ENCODE data around the gene TK2. TPM values are rescaled to one million over a fixed set of nuclear protein-coding genes. Genes with fewer than 3 reads are reported as not detected.

TK2 gene
- polyA plus RNA-seq, 3 donors, result 29.8 to 38.9 (median 32.4) TPM

- no peak for DNase-seq
- no peaks in the 10 kb centered on the region for H3K36me3 ChIP-seq (replicated peaks in 1 of 2; ENCODE audit: control insufficient read depth in 1 of 2, insufficient read depth in 2 of 2, low read length in 2 of 2)
- no peaks in the 10 kb centered on the region for H3K9me3 ChIP-seq (replicated peaks in 1 of 2; ENCODE audit: control insufficient read depth in 1 of 2, insufficient read depth in 1 of 2, low read length in 2 of 2)
- Mint-ChIP-seq H3K4me1 (peaks cover 55% of the 10 kb centered on the region), H3K27ac (peak overlapping the region in 2 of 7 donors; percentile 11 to 43), H3K27me3 (ENCODE audit: low read depth in 3 of 3) (peaks cover 2 to 10% (median 6%) of the 10 kb centered on the region in 3 donors), H3K9me3 (peaks cover 0 to 2% (median 0%) of the 10 kb centered on the region in 7 donors), H3K4me3 (no peak overlapping the region), H3K36me3 (peaks cover 23 to 36% of the 10 kb centered on the region in 2 donors)
- H3K4me2 ChIP-seq (replicated peaks; ENCODE audit: extremely low read depth, low read length, poor library complexity, severe bottlenecking), result no peak overlapping the region
- H3K79me2 ChIP-seq (ENCODE audit: insufficient read depth, low read length), result no peaks in the 10 kb centered on the region
- TF ChIP-seq, protein P1, sequence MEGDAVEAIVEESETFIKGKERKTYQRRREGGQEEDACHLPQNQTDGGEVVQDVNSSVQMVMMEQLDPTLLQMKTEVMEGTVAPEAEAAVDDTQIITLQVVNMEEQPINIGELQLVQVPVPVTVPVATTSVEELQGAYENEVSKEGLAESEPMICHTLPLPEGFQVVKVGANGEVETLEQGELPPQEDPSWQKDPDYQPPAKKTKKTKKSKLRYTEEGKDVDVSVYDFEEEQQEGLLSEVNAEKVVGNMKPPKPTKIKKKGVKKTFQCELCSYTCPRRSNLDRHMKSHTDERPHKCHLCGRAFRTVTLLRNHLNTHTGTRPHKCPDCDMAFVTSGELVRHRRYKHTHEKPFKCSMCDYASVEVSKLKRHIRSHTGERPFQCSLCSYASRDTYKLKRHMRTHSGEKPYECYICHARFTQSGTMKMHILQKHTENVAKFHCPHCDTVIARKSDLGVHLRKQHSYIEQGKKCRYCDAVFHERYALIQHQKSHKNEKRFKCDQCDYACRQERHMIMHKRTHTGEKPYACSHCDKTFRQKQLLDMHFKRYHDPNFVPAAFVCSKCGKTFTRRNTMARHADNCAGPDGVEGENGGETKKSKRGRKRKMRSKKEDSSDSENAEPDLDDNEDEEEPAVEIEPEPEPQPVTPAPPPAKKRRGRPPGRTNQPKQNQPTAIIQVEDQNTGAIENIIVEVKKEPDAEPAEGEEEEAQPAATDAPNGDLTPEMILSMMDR (IDR thresholded peaks at IDR 0.05), result no peak
- H3K27ac ChIP-seq (ENCODE audit: low read depth in 1 of 2, low read length in 2 of 2), result no peak overlapping the region
- intact Hi-C loops (cut with micrococcal nuclease), result loop anchor here in 1 of 2 donors (10.0 kb wide), 1 partner anchor 65 kb away; the partner anchor contains the start of genes CKLF and TK2
- no peak overlapping the region for H3K4me3 ChIP-seq (replicated peaks in 1 of 3; ENCODE audit: low read depth in 2 of 3, low read length in 3 of 3)
- no peaks in the 10 kb centered on the region for H4K20me1 ChIP-seq (ENCODE audit: insufficient read depth, low read length)
- H3K4me1 ChIP-seq (ENCODE audit: control insufficient read depth in 1 of 2, insufficient read depth in 2 of 2, low read length in 2 of 2), result peaks cover 46 to 48% of the 10 kb centered on the region in 2 donors
- no peak overlapping the region for H2AFZ ChIP-seq (ENCODE audit: insufficient read depth, low read depth, low read length, poor library complexity, severe bottlenecking)
- H3K27me3 ChIP-seq (ENCODE audit: control insufficient read depth in 2 of 2, insufficient read depth in 2 of 2, low read length in 2 of 2), result no peaks in the 10 kb centered on the region
- WGBS (ENCODE audit: insufficient coverage), result 86% methylated on average over 2 of the region's 2 CpGs
- H3K9ac ChIP-seq (ENCODE audit: insufficient read depth, low read length, poor library complexity, severe bottlenecking), result no peak overlapping the region
Measured at GRCh38 chr16:66489385-66489784, 60.5 kb downstream of the TK2 start.

DNA sequence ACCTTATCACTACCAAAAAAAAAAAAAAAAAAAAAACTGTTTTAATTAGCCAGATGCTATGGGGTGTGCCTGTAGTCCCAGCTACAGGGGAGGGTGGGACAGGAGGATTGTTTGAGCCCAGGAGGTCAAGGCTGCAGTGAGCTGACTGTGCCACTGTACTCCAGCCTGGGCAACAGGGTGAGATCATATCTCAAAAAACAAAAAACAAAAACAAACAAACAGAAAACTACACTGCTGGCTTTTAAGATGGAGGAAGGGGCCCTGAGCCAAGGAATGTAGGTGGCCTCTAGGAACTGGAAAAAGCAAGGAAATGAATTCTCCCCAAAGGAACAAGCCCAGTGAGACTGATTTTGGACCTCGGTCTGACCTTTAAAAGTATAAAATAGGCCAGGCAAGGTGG is 61.4 kb downstream of the TK2 start:
- Histone ChIP-seq H2AFZ (ENCODE audit: insufficient read depth, low read depth, low read length, poor library complexity, severe bottlenecking) (no peak overlapping the region), H3K4me3 (replicated peaks in 1 of 3; ENCODE audit: low read depth in 2 of 3, low read length in 3 of 3) (no peak overlapping the region), H3K27me3 (ENCODE audit: control insufficient read depth in 2 of 2, insufficient read depth in 2 of 2, low read length in 2 of 2) (no peaks in the 10 kb centered on the region), H3K79me2 (ENCODE audit: insufficient read depth, low read length) (no peaks in the 10 kb centered on the region), H4K20me1 (ENCODE audit: insufficient read depth, low read length) (no peaks in the 10 kb centered on the region), H3K9ac (ENCODE audit: insufficient read depth, low read length, poor library complexity, severe bottlenecking) (no peak overlapping the region), H3K9me3 (replicated peaks in 1 of 2; ENCODE audit: control insufficient read depth in 1 of 2, insufficient read depth in 1 of 2, low read length in 2 of 2) (no peaks in the 10 kb centered on the region), H3K4me1 (ENCODE audit: control insufficient read depth in 1 of 2, insufficient read depth in 2 of 2, low read length in 2 of 2) (peaks cover 53 to 55% of the 10 kb centered on the region in 2 donors), H3K36me3 (replicated peaks in 1 of 2; ENCODE audit: control insufficient read depth in 1 of 2, insufficient read depth in 2 of 2, low read length in 2 of 2) (no peaks in the 10 kb centered on the region), H3K4me2 (replicated peaks; ENCODE audit: extremely low read depth, low read length, poor library complexity, severe bottlenecking) (no peak overlapping the region), H3K27ac (ENCODE audit: low read depth in 1 of 2, low read length in 2 of 2) (no peak overlapping the region)
- Mint-ChIP-seq H3K4me1 (peaks cover 64% of the 10 kb centered on the region), H3K27ac (peak overlapping the region in 1 of 7 donors; percentile 82), H3K27me3 (ENCODE audit: low read depth in 3 of 3) (peaks cover 2 to 9% (median 6%) of the 10 kb centered on the region in 3 donors), H3K9me3 (peaks cover 0 to 2% (median 0%) of the 10 kb centered on the region in 7 donors), H3K36me3 (peaks cover 24 to 33% of the 10 kb centered on the region in 2 donors), H3K4me3 (no peak overlapping the region)
- DNase-seq, result no peak
- TF ChIP-seq, protein P1 (IDR thresholded peaks at IDR 0.05), result no peak
- 86% methylated on average over 1 of the region's 1 CpG for WGBS (ENCODE audit: insufficient coverage)
- intact Hi-C loops (cut with micrococcal nuclease), result loop anchor here in 1 of 2 donors (10.0 kb wide), 1 partner anchor 66 kb away; the partner anchor contains the start of genes CKLF and TK2

Data from CD14-positive monocyte (primary cell).